Measurements from ENCODE around the gene OXLD1.

OXLD1 gene

DNA sequence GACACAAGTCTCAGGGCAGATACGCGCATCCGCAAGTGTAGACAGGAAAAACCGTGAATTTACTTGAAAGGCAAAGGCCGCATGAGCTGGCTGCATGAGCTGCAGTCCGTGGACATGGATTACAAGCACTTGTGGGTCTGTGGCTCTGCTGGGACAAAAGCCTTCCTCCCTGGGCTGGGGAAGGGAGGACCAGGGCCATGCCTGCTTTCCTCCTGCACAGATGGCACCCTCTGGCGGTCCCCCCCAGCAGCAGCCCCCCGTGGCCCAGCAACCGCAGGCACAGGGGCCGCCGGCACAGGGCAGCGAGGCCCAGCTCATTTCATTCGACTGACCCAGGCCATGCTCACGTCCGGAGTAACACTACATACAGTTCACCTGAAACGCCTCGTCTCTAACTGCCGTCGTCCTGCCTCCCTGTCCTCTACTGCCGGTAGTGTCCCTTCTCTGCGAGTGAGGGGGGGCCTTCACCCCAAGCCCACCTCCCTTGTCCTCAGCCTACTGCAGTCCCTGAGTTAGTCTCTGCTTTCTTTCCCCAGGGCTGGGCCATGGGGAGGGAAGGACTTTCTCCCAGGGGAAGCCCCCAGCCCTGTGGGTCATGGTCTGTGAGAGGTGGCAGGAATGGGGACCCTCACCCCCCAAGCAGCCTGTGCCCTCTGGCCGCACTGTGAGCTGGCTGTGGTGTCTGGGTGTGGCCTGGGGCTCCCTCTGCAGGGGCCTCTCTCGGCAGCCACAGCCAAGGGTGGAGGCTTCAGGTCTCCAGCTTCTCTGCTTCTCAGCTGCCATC is 35.1 kb upstream of the OXLD1 start:
- no peak for DNase-seq

DNA sequence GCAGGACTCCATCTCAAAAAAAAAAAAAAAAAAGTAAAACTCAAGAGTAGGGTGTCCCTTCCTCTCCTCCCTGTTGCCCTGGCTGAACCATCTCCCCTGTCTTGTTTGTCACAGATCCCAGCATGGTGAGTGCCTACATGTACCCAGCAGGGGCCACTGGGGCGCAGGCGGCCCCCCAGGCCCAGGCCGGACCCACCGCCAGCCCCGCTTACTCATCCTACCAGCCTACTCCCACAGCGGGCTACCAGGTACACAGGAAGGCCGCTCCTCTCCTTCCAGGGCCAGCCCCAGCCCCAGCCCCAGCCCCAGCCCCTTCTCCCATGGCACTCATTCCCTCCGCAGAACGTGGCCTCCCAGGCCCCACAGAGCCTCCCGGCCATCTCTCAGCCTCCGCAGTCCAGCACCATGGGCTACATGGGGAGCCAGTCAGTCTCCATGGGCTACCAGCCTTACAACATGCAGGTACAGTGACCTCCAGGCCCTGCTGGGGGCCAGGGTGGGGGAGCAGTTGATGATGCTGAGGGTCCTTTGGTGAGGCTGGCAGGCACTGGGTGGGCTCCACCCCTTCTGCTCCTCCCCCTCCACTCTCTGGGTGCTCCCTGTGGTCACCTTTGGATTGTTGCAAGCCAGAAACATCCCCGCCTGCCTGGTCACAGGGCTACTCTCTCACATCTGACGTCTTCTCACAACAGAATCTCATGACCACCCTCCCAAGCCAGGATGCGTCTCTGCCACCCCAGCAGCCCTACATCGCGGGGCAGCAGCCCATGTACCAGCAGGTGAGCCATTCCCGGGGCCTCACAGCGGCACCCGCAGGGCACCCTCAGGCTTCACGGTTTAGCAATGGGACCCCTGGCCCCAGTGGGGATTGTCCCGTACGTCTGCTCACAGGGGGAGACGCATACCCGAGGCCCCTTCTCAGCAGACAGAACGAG is 34.2 kb upstream of the OXLD1 start:
- DNase-seq = no peak

DNA sequence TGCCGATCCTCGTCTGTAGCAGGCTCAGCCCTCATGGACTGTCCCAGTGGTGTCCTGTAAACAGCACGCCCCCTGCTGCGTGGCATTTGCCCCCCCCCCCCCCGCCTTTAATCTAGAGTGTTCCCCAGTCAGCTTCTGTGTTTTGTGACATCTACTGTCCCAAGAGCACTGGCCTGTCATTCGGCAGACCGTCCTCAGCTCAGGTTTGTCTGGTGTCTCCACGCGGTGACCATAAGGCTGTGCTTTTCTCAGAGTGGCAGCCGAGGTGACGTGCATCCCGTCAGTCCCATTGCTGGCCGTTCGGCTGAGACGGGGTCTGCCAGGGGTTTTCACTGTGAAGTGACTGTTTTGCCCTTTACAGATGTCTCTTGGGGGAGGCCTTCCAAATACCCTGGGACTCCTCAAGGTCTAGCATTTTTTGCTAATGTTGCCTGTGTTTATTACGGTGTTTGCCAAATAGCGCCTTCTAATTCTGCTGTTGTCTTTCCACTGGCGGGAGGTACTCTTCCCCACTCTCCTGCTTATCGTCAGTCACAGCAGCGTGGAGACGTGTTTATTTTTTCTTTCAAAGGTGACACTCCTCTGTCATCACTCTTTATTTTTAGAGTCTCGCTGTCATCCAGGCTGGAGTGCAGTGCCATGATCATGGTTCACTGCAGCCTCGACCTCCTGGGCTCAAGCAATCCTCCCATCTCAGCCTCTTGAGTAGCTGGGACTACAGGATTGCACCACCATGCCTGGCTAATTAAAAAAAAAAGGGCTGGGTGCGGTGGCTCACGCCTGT is 31.0 kb upstream of the OXLD1 start:
- DNase-seq = no peak

GRCh38 chr17:81696218-81696941 is 30.0 kb upstream of the OXLD1 start:
- DNase-seq = no peak

GRCh38 chr17:81695801-81696200 is 29.4 kb upstream of the OXLD1 start:
- DNase-seq = no peak

DNA sequence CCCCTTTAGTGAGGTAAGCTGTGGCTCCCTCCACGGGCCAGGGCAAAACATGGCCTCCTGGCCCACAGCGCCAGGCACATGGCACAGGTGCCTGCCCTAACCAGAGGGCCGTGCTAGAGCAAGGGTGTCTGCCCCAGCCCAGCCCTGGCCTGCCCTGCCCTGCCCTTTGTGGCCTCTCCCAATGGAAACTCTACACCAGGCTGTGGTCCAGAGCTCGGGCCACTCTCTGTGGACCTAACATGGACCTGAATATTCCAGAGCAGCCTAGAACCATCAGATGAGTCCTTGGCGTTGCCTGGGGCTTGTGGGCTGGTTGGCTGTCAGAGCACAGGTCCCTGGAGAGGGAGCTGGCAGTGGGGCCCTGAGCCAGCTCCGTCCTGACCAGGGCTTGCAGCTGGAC is 28.8 kb upstream of the OXLD1 start:
- DNase-seq = no peak

DNA sequence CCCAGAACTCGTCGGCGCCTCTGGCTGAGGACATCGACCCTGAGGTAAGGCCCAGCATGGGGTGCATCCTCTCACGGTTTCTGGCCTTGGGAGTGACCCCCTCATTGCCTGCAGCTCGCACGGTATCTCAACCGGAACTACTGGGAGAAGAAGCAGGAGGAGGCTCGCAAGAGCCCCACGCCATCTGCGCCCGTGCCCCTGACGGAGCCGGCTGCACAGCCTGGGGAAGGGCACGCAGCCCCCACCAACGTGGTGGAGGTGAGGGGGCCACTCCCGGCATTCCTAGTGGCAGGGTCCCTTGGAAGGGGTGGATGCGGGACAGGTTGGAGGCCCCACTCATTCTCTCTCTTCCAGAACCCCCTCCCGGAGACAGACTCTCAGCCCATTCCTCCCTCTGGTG is 28.4 kb upstream of the OXLD1 start:
- DNase-seq = no peak

DNA sequence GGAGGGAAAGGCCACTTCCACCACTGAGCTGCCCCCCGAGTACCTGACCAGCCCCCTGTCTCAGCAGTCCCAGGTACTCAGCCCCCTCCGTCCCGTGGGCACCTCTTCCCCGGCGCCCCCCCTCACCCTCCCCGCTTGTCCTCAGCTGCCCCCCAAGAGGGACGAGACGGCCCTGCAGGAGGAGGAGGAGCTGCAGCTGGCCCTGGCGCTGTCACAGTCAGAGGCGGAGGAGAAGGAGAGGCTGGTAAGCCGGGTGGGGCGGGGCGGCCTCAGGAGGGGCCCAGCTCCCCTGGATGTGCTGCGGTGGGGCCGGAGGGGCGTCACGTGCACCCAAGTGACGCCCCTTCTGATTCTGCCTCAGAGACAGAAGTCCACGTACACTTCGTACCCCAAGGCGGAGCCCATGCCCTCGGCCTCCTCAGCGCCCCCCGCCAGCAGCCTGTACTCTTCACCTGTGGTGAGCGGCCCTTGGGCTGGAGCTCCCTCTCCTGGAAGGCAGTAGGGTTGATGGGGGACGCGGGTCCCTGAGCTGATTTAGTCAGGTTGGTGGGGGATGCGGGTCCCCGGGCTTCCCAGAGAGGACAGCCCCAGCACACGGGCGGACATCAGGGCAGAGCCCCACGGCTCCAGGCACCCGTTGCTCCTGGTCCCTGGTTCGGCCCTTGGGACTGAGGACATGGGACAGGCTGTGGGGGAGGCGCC is 27.3 kb upstream of the OXLD1 start:
- no peak for DNase-seq

GRCh38 chr17:81691608-81692007 is 25.2 kb upstream of the OXLD1 start:
- no peak for DNase-seq

DNA sequence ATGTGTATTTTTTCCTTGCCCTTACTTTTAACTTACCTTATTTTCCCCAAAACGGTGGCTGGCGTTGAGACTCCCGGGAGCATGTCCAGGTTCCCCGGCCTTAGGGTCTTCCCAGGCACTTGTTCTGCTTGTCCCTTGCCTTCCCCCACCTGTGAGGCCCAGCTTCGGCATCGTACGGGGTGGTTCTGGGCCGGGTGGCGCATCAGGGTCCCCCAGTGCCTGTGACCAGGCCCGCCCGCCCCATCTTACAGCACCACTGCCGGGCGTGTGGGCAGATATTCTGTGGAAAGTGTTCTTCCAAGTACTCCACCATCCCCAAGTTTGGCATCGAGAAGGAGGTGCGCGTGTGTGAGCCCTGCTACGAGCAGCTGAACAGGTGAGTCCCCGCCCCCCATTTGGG is 24.8 kb upstream of the OXLD1 start:
- no peak for DNase-seq

DNA sequence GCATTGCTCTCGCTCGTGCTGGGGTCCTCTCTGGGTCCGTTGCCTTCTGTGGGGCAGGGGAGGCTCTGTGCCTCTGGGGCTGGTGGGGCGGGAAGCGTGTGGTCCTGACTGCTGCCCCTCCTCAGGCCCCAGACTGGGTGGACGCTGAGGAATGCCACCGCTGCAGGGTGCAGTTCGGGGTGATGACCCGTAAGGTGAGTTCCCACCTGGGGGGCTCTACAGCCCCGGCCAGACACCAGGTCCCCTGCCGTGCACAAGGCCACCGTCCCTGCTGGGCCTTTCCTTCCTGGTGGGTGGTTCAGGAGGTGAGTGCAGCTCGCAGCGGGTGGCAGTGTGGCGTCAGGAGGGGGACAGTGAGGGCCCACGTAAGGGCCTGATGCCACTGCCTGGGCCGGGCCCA is 24.1 kb upstream of the OXLD1 start:
- no peak for DNase-seq

DNA sequence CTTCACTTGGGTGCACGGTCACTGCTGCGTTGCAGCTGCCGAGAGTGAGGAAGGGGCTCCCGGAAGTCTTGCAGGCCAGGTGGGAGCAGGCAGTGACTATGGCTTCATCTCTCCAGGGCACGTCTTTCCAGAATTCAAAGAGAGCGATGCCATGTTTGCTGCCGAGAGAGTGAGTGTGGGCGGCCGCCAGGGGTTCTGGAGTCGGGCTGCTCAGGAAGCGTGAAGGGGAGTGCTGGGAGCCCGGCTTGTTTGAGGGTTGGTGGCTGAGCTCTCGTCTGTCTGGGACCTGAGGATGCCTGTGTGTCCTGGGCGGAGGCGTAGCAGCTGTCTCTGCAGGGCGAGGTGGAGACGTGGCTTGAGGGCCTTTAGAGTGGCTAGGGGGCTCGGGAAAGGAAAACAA is 23.7 kb upstream of the OXLD1 start:
- DNase-seq = no peak

DNA sequence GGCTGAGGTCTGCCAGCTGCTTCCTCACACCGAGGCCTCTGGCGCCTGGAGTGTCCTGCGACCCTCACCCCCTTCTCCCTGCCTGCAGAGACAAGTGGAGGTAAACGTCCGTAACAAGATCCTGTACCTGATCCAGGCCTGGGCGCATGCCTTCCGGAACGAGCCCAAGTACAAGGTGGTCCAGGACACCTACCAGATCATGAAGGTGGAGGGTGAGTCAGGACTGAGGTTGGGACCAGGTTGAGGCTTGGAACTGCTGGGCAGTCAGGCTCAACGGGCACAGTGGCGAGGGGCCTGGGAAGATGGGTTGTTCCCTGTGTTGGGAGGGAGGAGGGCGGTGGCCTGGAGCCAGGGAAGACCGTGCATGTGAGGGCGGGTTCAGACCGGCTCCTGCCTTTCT is 22.2 kb upstream of the OXLD1 start:
- DNase-seq = no peak

- no peak for DNase-seq
Observed at GRCh38 chr17:81687770-81688541, 21.6 kb upstream of the OXLD1 start.

DNA sequence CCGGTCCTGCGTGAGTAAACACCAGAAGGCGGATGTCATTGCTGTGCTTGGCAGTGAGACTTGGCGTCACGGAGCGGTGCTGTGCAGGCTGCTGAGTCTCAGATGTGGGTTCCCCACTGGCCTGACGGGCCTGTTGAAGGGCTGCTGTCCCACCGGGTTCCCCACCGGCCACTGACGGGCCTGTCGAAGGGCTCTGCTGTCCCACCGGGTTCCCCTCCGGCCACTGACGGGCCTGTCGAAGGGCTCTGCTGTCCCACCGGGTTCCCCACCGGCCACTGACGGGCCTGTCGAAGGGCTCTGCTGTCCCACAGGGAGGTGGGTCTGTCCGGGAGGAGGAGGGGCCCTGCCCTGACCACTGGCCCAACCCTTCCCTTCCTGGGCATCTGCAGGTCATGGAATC is 20.2 kb upstream of the OXLD1 start:
- no peak for DNase-seq

DNA sequence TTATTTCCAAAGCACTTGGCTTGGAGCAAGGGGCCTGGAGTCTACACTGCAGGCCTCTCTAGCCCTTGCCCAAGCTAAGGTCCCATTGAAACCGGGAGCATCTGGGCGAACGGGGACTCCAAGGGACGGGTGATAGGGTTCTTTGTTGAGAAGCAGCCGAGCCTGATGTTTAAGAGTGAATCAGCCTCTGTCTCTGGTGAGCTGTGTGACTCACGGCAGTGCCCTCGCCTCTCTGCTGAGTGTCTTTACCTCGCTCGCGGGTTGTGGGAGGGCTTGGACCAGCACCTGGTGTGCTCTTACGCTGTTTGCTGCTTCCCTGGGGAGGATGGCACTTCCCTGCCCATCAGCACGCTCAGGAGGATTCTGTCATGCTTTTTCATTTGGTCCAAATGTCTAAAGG is 18.7 kb upstream of the OXLD1 start:
- DNase-seq = peak; percentile 73

- DNase-seq = peak; percentile 24
Observed at GRCh38 chr17:81684442-81684911, 18.1 kb upstream of the OXLD1 start.

DNA sequence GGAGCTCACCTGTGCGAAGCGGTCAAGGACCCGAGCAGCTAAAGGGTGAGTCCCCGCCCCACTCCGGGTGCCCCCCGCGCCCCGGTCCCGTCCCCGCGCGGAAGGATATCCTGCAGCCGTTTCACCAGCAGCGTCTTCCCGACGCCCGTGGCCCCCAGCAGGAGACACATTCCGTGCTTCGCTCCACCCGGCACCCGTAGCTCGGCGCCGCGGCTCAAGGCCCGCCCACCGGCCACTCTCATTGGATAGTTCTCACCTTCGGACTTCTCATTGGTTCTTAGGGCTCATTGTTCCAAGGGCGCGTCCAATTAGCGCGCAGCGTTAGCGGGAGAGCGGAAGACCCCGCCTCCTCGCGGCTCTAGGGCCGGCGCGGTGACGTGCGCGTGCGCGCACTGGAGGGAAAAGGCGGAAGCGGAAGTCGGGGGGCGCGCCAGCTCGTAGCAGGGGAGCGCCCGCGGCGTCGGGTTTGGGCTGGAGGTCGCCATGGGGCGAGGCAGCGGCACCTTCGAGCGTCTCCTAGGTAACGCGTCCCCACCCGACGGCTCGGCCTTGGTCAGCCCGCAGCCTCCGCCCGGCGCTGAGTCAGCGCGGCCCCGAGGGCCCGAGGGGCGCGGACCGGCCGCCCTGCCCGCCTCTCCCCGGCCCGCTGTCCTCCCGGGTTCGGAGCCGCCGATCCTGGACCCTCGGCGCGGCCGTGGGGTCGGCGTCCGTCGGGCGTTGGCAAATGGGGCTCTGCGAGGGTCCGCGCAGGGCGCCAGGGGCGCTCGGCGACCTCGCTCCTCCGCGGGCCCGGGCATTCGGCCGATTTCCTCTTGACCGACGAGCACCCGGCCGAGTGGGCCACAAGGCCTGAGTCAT is 17.4 kb upstream of the OXLD1 start, which contains the start of the genes ARL16 and HGS:
TSS of gene ARL16 (minus strand) at position 214 of the 858 bp plus-strand sequence. CDS start at position 170, 44 bp downstream.
TSS of gene HGS (plus strand) at position 428 of the 858 bp plus-strand sequence. CDS start at position 484, 56 bp downstream.
- peak; percentile 98 for DNase-seq

GRCh38 chr17:81683208-81683583 is 16.8 kb upstream of the OXLD1 start:
- no peak for DNase-seq

All from kidney glomerular epithelial cell (primary cell).